Kidney epithelial cell (primary cell): ENCODE results near the gene KCNJ18. TPM values are rescaled to one million over a fixed set of nuclear protein-coding genes. Genes with fewer than 3 reads are reported as not detected.
"Not testable (repeated sequence)": the region's sequence is repeated elsewhere in the genome, so short reads cannot be mapped to it uniquely, and the experiment has no call there.

Experiments
- DNase-seq: peaks from one replicate; pipeline ENCODE4 v3.0.0-alpha.2; 2010; ENCODE audit warnings: low read depth
- H3K27me3 ChIP-seq: 2 replicates; pipeline ENCODE4 v1.6.0; 2011; ENCODE audit warnings: low read length; ENCODE audit not compliant: control insufficient read depth, insufficient read depth
- H3K36me3 ChIP-seq: 2 replicates; pipeline ENCODE4 v1.5.1; 2011; ENCODE audit warnings: low read length; ENCODE audit not compliant: control insufficient read depth, insufficient read depth
- H3K4me3 ChIP-seq: 2 replicates; pipeline ENCODE4 v1.5.1; 2011; ENCODE audit warnings: low read depth, mild to moderate bottlenecking, control low read depth, low read length
- total RNA-seq: library from RNA; depleted of rRNA; stranded (reverse); fragments of >200 nt; gene quantifications from 2 replicates; pipeline ENCODE4 v1.2.3, GENCODE V29; 2015
- TF ChIP-seq, protein P1 (sequence below): IDR thresholded peaks from 2 replicates; pipeline ENCODE4 v1.5.1; 2011; ENCODE audit warnings: mild to moderate bottlenecking, moderate library complexity, low read length, control low read depth, inconsistent platforms; ENCODE audit not compliant: insufficient read depth, poor library complexity, severe bottlenecking

The KCNJ18 gene
- total RNA-seq, 1 donor from 2014 or later, result not detected

- H3K36me3 ChIP-seq, H3K27me3 ChIP-seq, DNase-seq, H3K4me3 ChIP-seq: not testable (repeated sequence)
Measured at GRCh38 chr17:21698437-21699075, 6.2 kb downstream of the KCNJ18 start.

- H3K36me3 ChIP-seq, H3K27me3 ChIP-seq, DNase-seq, H3K4me3 ChIP-seq: not testable (repeated sequence)
Measured at GRCh38 chr17:21699124-21699523, 6.8 kb downstream of the KCNJ18 start.

- H3K4me3 ChIP-seq, H3K27me3 ChIP-seq, DNase-seq, H3K36me3 ChIP-seq: not testable (repeated sequence)
Measured at GRCh38 chr17:21699573-21700236, 7.4 kb downstream of the KCNJ18 start.

- not testable (repeated sequence) for DNase-seq, H3K27me3 ChIP-seq, H3K36me3 ChIP-seq, H3K4me3 ChIP-seq
Measured at GRCh38 chr17:21701090-21701489, 8.8 kb downstream of the KCNJ18 start.

- H3K27me3 ChIP-seq, DNase-seq, H3K36me3 ChIP-seq, H3K4me3 ChIP-seq: not testable (repeated sequence)
Measured at GRCh38 chr17:21702029-21702428, 9.7 kb downstream of the KCNJ18 start.

GRCh38 chr17:21702521-21702920 is 10.2 kb downstream of the KCNJ18 start:
- H3K27me3 ChIP-seq, DNase-seq, H3K36me3 ChIP-seq, H3K4me3 ChIP-seq: not testable (repeated sequence)

- H3K4me3 ChIP-seq, H3K36me3 ChIP-seq, DNase-seq, H3K27me3 ChIP-seq: not testable (repeated sequence)
Measured at GRCh38 chr17:21702940-21703640, 10.8 kb downstream of the KCNJ18 start.

GRCh38 chr17:21703891-21704872 is 11.9 kb downstream of the KCNJ18 start:
- not testable (repeated sequence) for H3K4me3 ChIP-seq, H3K27me3 ChIP-seq, H3K36me3 ChIP-seq, DNase-seq

- Histone ChIP-seq H3K36me3 (no peaks in the 10 kb centered on the region), H3K27me3 (no peaks in the 10 kb centered on the region), H3K4me3 (no peak overlapping the region)
- DNase-seq, result no peak
- TF ChIP-seq, protein P1, sequence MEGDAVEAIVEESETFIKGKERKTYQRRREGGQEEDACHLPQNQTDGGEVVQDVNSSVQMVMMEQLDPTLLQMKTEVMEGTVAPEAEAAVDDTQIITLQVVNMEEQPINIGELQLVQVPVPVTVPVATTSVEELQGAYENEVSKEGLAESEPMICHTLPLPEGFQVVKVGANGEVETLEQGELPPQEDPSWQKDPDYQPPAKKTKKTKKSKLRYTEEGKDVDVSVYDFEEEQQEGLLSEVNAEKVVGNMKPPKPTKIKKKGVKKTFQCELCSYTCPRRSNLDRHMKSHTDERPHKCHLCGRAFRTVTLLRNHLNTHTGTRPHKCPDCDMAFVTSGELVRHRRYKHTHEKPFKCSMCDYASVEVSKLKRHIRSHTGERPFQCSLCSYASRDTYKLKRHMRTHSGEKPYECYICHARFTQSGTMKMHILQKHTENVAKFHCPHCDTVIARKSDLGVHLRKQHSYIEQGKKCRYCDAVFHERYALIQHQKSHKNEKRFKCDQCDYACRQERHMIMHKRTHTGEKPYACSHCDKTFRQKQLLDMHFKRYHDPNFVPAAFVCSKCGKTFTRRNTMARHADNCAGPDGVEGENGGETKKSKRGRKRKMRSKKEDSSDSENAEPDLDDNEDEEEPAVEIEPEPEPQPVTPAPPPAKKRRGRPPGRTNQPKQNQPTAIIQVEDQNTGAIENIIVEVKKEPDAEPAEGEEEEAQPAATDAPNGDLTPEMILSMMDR, result no peak
Measured at GRCh38 chr17:21705021-21705601, 12.8 kb downstream of the KCNJ18 start.

DNA sequence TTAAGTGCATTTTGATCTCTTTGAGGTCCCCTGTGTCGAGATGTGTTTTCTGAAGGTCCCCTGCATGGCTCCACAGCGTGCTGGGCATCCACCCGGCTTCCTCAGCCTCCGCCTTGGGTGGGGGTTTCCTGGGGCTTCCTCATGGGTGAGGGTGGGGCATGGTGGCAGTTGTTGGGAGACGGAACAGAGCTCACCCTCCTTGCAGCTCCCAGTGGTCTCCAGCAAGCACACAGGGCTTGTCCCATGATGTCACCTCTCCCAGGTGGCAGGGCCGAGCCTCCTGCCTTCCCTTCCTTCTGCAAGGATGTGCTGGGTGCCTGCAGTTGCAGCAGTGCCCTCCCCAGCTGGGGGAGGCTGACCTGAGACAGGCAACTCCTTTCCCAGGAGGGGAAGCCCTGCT is 13.4 kb downstream of the KCNJ18 start:
- H3K36me3 ChIP-seq, H3K4me3 ChIP-seq, H3K27me3 ChIP-seq, DNase-seq: not testable (repeated sequence)

DNA sequence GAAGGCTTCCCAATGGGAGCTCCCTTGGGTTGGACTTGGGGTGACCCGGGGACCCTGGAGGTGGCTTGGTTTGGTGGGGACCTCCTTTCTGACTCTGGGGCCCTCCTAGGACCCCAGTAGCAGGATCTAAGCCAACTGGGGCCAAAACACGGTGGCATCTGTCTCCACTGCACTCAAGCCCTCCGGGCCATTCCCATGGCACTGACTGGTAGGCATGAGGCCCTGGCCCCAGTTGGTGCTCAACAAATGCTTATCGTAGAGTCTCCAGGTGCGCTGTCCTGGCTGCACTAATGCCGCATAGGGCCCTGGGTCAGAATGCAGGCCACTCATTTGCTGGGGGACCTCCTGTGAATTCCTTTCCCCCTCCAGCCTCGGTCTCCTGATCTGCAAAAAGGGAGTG is 14.2 kb downstream of the KCNJ18 start:
- DNase-seq, H3K4me3 ChIP-seq, H3K36me3 ChIP-seq, H3K27me3 ChIP-seq: not testable (repeated sequence)

DNA sequence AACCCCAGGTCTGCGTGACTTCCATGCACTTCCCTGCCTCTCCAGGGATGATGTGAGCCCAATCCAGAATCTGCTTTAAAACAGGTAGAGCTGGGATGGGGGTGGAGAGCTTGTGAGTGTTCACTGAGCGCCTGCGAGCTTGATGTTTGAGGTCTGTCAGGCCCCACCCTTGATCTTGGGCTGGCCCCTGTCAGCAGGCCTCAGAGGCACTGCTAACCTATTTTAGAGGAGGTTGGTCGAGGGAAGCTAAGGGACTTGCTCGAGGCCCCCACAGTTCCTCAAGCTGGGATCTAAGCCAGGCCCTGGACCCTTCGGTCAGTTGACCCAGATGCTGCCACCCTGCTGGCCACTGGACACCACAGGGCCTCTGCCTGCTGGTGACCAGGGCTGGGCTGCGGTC is 14.8 kb downstream of the KCNJ18 start:
- not testable (repeated sequence) for H3K36me3 ChIP-seq, H3K4me3 ChIP-seq, H3K27me3 ChIP-seq, DNase-seq
